COLO668 (cell line): ENCODE results near the gene SMURF1.
"Not testable (repeated sequence)": the region's sequence is repeated elsewhere in the genome, so short reads cannot be mapped to it uniquely, and the experiment has no call there.

Source experiments
- DNase-seq: peaks from one replicate; lab custom pipeline; 2025; ENCODE audit not compliant: unreplicated experiment; lab: John Stamatoyannopoulos, UW

The SMURF1 gene

GRCh38 chr7:99121496-99122021 is 22.3 kb downstream of the SMURF1 start:
- no peak for DNase-seq

DNA sequence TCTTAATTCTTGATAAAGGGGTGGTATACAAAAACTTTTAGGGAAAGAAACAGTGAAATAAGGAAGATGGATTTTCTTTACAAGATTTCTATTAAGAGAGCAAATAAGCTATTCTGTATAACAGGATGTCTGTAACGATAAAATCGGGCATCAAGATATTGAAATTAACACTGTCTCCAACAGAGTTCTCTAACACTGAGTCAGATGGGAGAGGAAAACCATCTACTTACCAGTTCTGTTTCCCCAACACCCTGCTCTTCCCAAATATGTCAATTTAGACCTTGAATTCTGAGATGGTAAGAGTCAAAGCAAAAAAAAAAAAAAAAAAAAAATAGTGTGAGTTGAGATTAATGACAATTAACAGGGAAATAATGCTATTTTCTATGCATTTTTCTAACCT is 23.0 kb downstream of the SMURF1 start:
- no peak for DNase-seq

GRCh38 chr7:99120501-99120900 is 23.4 kb downstream of the SMURF1 start:
- DNase-seq, result no peak

DNA sequence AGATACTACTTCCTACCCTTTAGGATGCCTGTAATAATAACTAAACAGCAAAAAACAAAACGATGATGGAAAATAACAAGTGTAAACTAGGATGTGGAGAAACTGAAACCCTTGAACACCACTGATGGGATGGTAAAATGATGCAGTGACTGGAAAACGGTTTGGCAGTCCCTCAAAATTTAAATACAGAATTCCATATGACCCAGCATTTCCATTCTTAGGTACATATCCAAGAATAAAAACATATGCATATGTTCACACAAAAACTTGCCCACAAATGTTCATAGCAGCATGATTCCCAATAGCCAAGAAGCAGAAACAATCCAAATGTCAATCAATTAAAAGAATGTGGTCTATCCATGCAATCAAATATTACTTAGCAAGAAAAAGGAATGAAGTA is 25.8 kb downstream of the SMURF1 start:
- no peak for DNase-seq

GRCh38 chr7:99116144-99116543 is 27.8 kb downstream of the SMURF1 start:
- DNase-seq, result no peak

DNA sequence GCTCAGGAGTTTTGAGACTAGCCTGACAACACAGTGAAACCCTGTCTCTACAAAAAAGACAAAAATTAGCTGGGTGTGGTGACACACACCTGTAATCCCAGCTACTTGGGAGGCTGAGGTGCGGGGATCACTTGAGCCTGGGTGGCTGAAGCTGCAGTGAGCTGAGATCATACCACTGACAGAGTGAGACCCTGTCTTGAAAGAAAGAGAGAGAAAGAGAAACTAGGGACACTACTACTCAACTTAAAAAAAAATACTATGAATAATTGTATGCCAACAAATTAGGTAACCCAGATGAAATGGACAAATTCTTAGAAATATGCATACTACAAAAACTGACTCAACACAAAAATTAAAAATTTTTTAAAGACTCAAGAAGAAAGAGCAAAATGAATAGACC is 28.5 kb downstream of the SMURF1 start:
- DNase-seq, result no peak

GRCh38 chr7:99112979-99113378 is 30.9 kb downstream of the SMURF1 start:
- DNase-seq, result no peak

DNA sequence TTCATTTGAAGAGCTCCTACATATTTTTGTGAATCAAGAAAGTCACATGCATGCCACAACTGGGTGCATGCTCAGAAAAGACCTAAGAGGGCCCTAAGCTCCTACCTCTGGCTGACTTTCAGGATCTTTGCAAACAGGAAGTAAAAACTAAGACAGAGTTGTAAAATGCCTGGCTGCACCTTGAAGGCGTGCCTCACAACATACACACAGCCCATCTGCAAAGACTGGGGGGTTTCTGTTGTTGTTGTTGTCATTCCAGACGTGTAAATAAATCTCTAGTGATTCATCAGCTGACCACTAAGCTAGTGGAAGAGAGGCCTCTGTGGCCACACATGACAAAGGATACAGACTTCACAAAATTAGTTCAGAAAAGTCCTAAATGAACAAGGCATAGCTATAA is 31.8 kb downstream of the SMURF1 start:
- no peak for DNase-seq

DNA sequence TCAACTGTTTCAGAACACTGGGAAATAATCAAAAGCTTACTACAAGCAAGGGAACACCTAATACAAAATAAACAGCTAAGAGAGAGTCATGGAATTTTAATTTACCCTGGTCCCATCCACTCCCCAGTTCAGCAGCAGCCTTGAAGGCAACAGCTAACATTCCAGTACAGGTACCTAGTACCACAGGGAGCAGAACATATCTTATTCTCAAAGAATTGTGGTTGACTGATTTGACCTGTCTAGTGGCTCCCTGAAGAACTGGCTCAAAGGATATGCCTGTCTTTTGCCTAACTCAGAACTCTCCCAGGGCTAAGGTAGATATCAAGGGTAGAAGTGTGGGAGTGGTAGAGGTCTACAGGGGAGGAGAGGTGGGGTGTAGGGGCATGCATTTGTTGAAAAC is 32.3 kb downstream of the SMURF1 start:
- DNase-seq, result no peak

DNA sequence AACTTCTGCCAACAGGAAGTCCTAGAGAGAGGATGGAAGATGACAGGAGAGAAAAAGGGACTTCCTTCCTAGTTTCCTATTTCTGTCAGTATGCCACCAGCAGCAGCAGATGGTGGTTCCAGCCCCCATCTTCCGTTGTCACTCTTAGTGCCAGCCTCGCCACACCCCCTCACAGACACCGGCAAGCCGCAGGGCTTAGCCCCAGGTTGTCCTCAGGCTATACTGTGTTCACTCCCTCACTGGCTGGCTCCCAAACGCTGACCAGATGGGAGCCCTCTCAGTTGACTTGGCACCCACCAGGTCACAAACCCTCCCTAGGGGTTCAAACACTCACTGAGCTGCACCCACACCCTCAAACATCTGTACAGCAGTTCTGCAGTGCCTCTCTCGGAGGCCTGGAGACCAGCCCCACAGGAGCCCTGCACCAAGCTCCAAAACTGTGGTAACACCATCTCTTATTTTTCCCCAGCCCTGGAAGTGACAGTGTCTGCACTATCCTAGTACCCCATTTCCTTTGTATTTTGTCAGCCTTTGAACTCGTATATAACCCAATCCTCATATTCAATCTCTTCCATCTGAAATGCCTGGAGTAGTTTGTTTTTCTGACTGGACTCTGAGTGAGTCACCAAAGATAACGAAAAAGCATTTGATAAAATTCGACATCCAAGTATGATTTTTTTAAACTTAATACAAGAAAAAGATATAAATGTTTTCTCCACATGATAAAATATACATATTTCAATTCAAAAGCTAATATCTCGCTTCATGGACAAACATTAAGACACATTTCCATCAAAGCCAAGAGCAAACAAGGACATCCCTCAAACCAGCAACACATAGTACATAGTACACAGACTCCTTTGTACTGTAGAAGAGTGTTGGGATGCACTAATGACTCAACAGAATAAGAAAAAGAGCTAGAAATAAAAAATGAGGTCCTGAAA is 34.5 kb downstream of the SMURF1 start:
- DNase-seq, result no peak

DNA sequence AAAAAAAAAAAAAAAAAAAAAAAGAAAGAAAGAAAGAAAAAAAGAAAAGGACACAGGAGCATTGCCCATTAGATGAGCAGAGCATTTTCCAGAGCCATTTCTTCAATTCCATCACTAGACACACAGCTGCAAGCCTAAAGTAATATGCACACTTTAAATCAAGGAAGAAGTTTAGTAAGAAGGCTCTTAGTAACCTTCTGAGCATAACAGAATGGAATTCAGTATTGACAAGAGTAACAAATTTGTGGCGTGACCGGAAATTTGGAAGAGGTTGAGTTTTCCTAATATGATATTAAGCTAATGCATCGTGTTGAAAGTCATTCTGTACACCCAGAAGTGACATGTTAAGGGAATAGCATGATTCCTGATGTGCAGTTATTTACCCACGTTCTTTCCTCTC is 35.3 kb downstream of the SMURF1 start:
- no peak for DNase-seq

GRCh38 chr7:99106821-99107241 is 37.1 kb downstream of the SMURF1 start:
- no peak for DNase-seq

GRCh38 chr7:99106411-99106810 is 37.5 kb downstream of the SMURF1 start:
- DNase-seq, result no peak

DNA sequence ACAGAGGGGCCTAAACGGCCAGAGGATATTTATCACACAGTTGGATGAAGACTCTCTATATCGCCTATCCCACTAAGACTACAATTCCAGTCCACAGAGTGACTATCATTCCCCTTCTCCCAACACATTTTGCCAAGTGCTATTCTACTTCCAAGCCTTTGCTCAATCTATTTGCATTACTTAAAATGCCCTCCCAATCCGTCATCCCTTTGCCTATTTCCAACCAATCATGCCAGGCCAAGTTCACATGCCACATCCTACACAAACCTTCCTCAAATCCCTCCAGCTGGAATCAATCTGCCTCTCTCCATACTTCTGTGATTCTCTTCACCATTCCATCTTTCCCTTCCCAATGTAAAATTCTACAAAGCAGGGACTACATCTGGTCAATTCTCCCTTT is 38.2 kb downstream of the SMURF1 start:
- no peak for DNase-seq

DNA sequence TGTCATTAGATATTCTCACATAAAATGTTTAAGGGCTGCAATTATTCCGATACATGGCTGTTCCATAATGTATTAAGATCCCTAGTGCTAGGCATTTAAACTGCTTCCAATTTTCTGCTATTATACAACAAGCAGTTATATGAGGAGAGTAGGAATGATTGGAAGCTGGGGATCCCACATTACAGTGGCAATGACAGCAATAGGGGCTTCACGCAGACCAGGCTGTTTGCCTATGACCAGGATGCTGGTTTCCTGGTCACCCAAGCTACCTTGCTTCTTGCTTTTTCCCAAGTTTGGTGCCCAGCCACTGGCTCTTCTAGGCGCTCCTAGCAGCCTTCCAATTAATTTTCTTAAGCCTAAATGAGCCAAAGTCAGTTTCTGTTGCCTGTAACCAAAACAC is 39.3 kb downstream of the SMURF1 start:
- no peak for DNase-seq

- not testable (repeated sequence) for DNase-seq
Measured at GRCh38 chr7:99103836-99104235, 40.1 kb downstream of the SMURF1 start.

DNA sequence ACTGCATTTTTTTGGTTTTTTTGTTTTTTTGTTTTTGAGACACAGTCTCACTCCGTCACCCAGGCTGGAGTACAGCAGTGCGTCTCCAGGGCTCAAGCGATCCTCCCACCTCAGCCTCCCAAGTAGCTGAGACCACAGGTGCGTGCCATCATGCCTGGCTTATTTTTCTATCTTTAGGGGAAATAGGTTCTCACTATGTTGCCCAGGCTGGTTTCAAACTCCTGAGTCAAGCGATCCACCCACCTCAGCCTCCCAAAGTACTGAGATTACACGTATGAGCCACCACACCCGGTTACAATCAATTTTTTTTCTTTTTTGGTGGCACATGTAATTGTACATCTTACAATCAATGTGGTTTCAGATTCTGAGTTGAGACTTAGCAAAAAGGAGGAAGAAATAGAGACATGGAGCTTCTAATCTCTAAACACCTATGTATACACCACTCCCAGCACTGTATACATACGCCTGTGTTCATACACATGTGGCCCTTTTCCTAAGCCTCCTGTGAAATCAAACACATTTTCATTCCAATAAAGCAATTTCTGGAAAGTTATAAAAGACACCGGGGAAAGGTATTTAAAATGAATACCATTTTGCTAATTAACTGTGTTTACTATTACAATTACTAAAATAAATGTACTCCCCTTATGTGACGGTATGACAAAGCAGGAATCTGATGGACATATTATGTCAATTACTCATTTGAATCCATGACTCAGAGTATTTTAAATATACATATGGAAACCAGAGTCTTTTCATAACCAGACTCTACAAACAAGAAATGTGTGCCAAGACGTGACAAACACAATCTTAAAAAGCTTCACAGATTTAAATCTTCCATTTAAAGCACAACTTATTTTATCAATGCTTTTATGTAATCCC is 40.9 kb downstream of the SMURF1 start:
- no peak for DNase-seq

GRCh38 chr7:99102361-99102760 is 41.5 kb downstream of the SMURF1 start:
- no peak for DNase-seq

GRCh38 chr7:99101516-99101915 is 42.4 kb downstream of the SMURF1 start:
- DNase-seq, result not testable (repeated sequence)

- DNase-seq, result no peak
Measured at GRCh38 chr7:99099499-99100077, 44.3 kb downstream of the SMURF1 start.

- no peak for DNase-seq
Measured at GRCh38 chr7:99098824-99099498, 44.9 kb downstream of the SMURF1 start.
